HepG2 (cell line): ENCODE measurements around the gene TRAPPC3. TPM values are rescaled to one million over a fixed set of nuclear protein-coding genes. Genes with fewer than 3 reads are reported as not detected.

Source experiments
- ATAC-seq: fragments of 200-7000 bp; cut with Tn5 transposase; 3 replicates; pipeline ENCODE4 v1.9.1; 2020; ENCODE audit warnings: mild to moderate bottlenecking, moderate library complexity
- BruUV-seq: library from RNA; stranded (reverse); fragments of 400-500 nt; replicated peaks from 2 replicates; lab custom pipeline; 2021; lab: Mats Ljungman, UMichigan
- CTCF ChIA-PET: fragments of 300-600 bp; formaldehyde crosslinking; extraction: SDS; loops from one replicate; lab custom pipeline; 2021; ENCODE audit warnings: low total read pairs, inconsistent platforms, low intra/inter-chr PET ratio; lab: Yijun Ruan, JAX
- POLR2A ChIA-PET: fragments of 350-600 bp; sonication (Branson Sonifier 250); formaldehyde crosslinking; loops from one replicate; lab custom pipeline; 2020; ENCODE audit warnings: antibody characterized with exemption, inconsistent platforms; lab: Yijun Ruan, JAX
- DNase-seq: peaks from one replicate; pipeline ENCODE4 v3.0.0-alpha.2; 2015; ENCODE audit warnings: low spot score
- FAIRE-seq: peaks from 3 replicates; lab custom pipeline; 2011; peaks lifted over from hg19 to GRCh38; lab: Jason Lieb, UNC
- H2AFZ ChIP-seq: one replicate; pipeline ENCODE4 v1.6.1; 2011; ENCODE audit warnings: low read length, inconsistent platforms
- H3K27ac ChIP-seq: fragments of 300-600 bp; 3 replicates; pipeline ENCODE4 v1.8.0; 2011; ENCODE audit warnings: mixed run types, mild to moderate bottlenecking, mixed read lengths, low read length, inconsistent platforms; ENCODE audit not compliant: insufficient read depth; ENCODE audit errors: extremely low read length
- H3K27me3 ChIP-seq, 2 experiments: fragments of 200-600 bp in 1 of 2; 2 replicates in 1 of 2; 3 replicates in 1 of 2; pipeline versions ENCODE4 v1.6.0 to v1.8.0; 2011; ENCODE audit warnings: low read length in 2 of 2, mild to moderate bottlenecking in 2 of 2, moderate library complexity in 2 of 2, inconsistent platforms in 1 of 2; ENCODE audit not compliant: insufficient read depth in 2 of 2, control insufficient read depth in 1 of 2
- H3K36me3 ChIP-seq, 2 experiments: fragments of 200-600 bp in 1 of 2; replicated peaks in 1 of 2; 2 replicates in 1 of 2; 3 replicates in 1 of 2; pipeline versions ENCODE4 v1.5.1 to v1.8.0; 2011; ENCODE audit warnings: low read length in 2 of 2, inconsistent platforms in 1 of 2; ENCODE audit not compliant: insufficient read depth in 2 of 2, control insufficient read depth in 1 of 2
- H3K4me1 ChIP-seq: 2 replicates; pipeline ENCODE4 v1.5.1; 2012; ENCODE audit warnings: low read length, inconsistent platforms; ENCODE audit not compliant: insufficient read depth
- H3K4me2 ChIP-seq: 2 replicates; pipeline ENCODE4 v1.6.0; 2011; ENCODE audit warnings: low read depth, low read length, inconsistent platforms
- H3K4me3 ChIP-seq, 3 experiments: fragments of 200-600 bp in 1 of 3; sonication (generic), shearing (Covaris generic) in 1 of 3; replicated peaks in 1 of 3; 2 replicates each; pipeline ENCODE4 v1.5.1; 2011 to 2016; ENCODE audit warnings: low read length in 3 of 3, inconsistent platforms in 2 of 3, low read depth in 2 of 3, mild to moderate bottlenecking in 2 of 3, control low read depth in 1 of 3, mixed read lengths in 1 of 3; ENCODE audit not compliant: insufficient read depth in 1 of 3
- H3K79me2 ChIP-seq: one replicate; pipeline ENCODE4 v1.6.1; 2011; ENCODE audit warnings: low read length, inconsistent platforms; ENCODE audit not compliant: insufficient read depth
- H3K9ac ChIP-seq: 2 replicates; pipeline ENCODE4 v1.6.0; 2011; ENCODE audit warnings: mild to moderate bottlenecking, low read depth, low read length, inconsistent platforms; ENCODE audit not compliant: insufficient read depth
- H3K9me3 ChIP-seq: 2 replicates; pipeline ENCODE4 v1.5.1; 2012; ENCODE audit warnings: mild to moderate bottlenecking, low read length
- H4K20me1 ChIP-seq: 2 replicates; pipeline ENCODE4 v1.6.0; 2011; ENCODE audit warnings: inconsistent platforms, mild to moderate bottlenecking, low read length, moderate library complexity; ENCODE audit not compliant: insufficient read depth
- ARID2 ChIP-seq: sonication (generic); formaldehyde crosslinking; IDR thresholded peaks from 2 replicates; pipeline ENCODE4 v1.8.1; 2022; ENCODE audit warnings: mild to moderate bottlenecking, missing genetic modification reagents, borderline replicate concordance
- ATF4 ChIP-seq, 2 experiments: fragments of 450-650 bp in 1 of 2; sonication (generic) in 1 of 2; formaldehyde crosslinking; IDR thresholded peaks; 2 replicates each; pipeline versions ENCODE4 v1.5.0 to v1.8.0; 2020 to 2022; ENCODE audit warnings: mild to moderate bottlenecking in 1 of 2, missing genetic modification reagents in 1 of 2
- CHCHD3 ChIP-seq: sonication (generic); formaldehyde crosslinking; IDR thresholded peaks from 2 replicates; pipeline ENCODE4 v1.8.0; 2022; ENCODE audit warnings: mild to moderate bottlenecking, missing genetic modification reagents, moderate library complexity
- MED8 ChIP-seq: sonication (generic); formaldehyde crosslinking; IDR thresholded peaks from 2 replicates; pipeline ENCODE4 v1.8.1; 2023; ENCODE audit warnings: mild to moderate bottlenecking, missing genetic modification reagents; ENCODE audit not compliant: insufficient replicate concordance
- RARG ChIP-seq: sonication (generic); formaldehyde crosslinking; IDR thresholded peaks from 2 replicates; pipeline ENCODE4 v1.4.0; 2020; ENCODE audit warnings: low read depth, mild to moderate bottlenecking, missing genetic modification reagents
- SNRNP70 ChIP-seq: fragments of 200-400 bp; formaldehyde crosslinking; IDR thresholded peaks from 2 replicates; pipeline ENCODE4 v1.6.1; 2017; ENCODE audit warnings: mild to moderate bottlenecking, low read depth, low read length, moderate library complexity
- YEATS2 ChIP-seq: sonication (generic); formaldehyde crosslinking; IDR thresholded peaks from 2 replicates; pipeline ENCODE4 v1.4.0; 2020; ENCODE audit warnings: missing genetic modification reagents, borderline replicate concordance
- ZFP91 ChIP-seq: sonication (generic); formaldehyde crosslinking; IDR thresholded peaks from 2 replicates; pipeline ENCODE4 v1.9.0; 2022; ENCODE audit warnings: missing genetic modification reagents, mild to moderate bottlenecking, borderline replicate concordance
- ZNF326 ChIP-seq: sonication (generic); formaldehyde crosslinking; IDR thresholded peaks from 2 replicates; pipeline ENCODE4 v1.4.0; 2020; ENCODE audit warnings: missing genetic modification reagents, borderline replicate concordance
- ZNF543 ChIP-seq: sonication (generic); formaldehyde crosslinking; IDR thresholded peaks from 2 replicates; pipeline ENCODE4 v1.4.0; 2020; ENCODE audit warnings: mild to moderate bottlenecking, missing genetic modification reagents
- ZNF781 ChIP-seq: sonication (generic); formaldehyde crosslinking; IDR thresholded peaks from 2 replicates; pipeline ENCODE4 v1.5.1; 2020; ENCODE audit warnings: borderline replicate concordance, mild to moderate bottlenecking, missing genetic modification reagents; ENCODE audit errors: not compliant biosample characterization
- whole genome bisulfite sequencing: methylation state at CpG from one replicate; pipeline ENCODE4 v1.1.6; 2017; ENCODE audit warnings: low lambda C conversion rate; 5-methylcytosine and 5-hydroxymethylcytosine counted together
- in situ Hi-C: cut with HindIII; loops from 2 replicates; pipeline ENCODE4 v1.10.0; 2017; ENCODE audit warnings: low pct_unique_long_range_greater_than_20kb; ENCODE audit not compliant: extremely low pct_ligation_motif_present
- intact Hi-C: fragments of 100-400 bp; cut with micrococcal nuclease; formaldehyde crosslinking; loops from one replicate; pipeline ENCODE4 v1.10.0; 2022; ENCODE audit not compliant: unreplicated experiment
- polyA plus RNA-seq, 8 experiments: library from polyadenylated mRNA; depleted of rRNA in 3 of 8; stranded (reverse) in 7 of 8; unstranded in 1 of 8; fragments of >200 nt; fragmentation: Illumina TruSeq in 4 of 8; extraction: Trizol in 4 of 8; gene quantifications; 2 replicates each; pipeline versions ENCODE4 v1.2.1 to v1.2.3, GENCODE V29; 2011 to 2016; ENCODE audit warnings: low read depth in 4 of 8, missing spikeins in 1 of 8, mixed read lengths in 1 of 8; ENCODE audit not compliant: insufficient read depth in 1 of 8
- total RNA-seq, 5 experiments: library from RNA; depleted of rRNA; stranded (reverse); fragments of >200 nt; fragmentation: Illumina TruSeq; extraction: Trizol; gene quantifications; 2 replicates each; pipeline ENCODE4 v1.2.3, GENCODE V29; 2016; ENCODE audit warnings: low read depth in 1 of 5
- TF ChIP-seq, protein P1 (sequence below): sonication (generic); formaldehyde crosslinking; IDR thresholded peaks from 2 replicates; pipeline ENCODE4 v1.8.0; 2022; ENCODE audit warnings: mild to moderate bottlenecking, missing genetic modification reagents, moderate library complexity

The TRAPPC3 gene
- total and polyA plus RNA-seq, 2 of the 13 experiments (the other 11 are each of a cell fraction or from before 2014, with no cell fraction given) = 53.7 to 62.4 TPM

- intact Hi-C loops (no loop called here), in situ Hi-C loops (no loop called here)
- ATAC-seq = no peak
- Histone ChIP-seq H3K27me3 (no peaks in the 10 kb centered on the region), H3K79me2 (no peaks in the 10 kb centered on the region), H3K36me3 (no peaks in the 10 kb centered on the region; a peak in 1 of 5 replicates), H4K20me1 (no peaks in the 10 kb centered on the region)
- POLR2A ChIA-PET = no interaction called here
- no peak for TF ChIP-seq YEATS2 (CRISPR knock-in tag)
- TF ChIP-seq, all 625 proteins: peak for 0
- Histone ChIP-seq H3K4me1 (peaks cover 19% of the 10 kb centered on the region), H3K4me3 (no peak overlapping the region), H2AFZ (no peak overlapping the region), H3K9me3 (no peaks in the 10 kb centered on the region), H3K9ac (no peak overlapping the region), H3K27ac (no peak overlapping the region), H3K4me2 (no peak overlapping the region)
- CTCF ChIA-PET = no interaction called here
- BruUV-seq = no TSS peak
- DNase-seq (no peak), FAIRE-seq (no peak)
Measured at GRCh38 chr1:36163426-36163825, 14.1 kb upstream of the TRAPPC3 start.

DNA sequence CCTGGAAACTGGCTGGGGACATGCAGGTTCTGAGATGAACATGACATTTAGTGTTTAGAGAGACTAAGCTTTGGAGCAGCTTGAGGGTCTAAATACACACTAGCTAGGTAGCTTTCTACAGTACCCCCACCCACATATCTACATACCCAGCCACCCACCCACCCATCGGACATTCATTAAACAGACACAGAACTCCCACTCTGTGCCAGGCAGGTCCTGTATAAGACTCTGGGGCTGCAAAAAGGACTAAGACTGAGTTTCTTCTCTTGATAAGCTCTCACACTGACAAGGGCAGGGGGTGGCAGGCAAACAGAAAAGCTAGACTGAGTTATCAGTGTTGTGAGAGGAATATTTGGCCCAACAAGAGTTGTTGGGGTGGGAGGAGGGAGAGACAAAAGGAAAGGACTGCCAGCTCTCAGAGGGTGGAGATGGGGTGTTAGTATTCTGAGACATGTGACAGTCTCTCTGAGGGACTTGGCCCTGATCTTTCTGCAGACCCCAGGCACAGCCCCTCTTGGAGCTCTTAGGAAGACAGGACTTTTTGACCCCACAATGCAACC lies 13.5 kb upstream of the TRAPPC3 start:
- intact Hi-C loops (no loop called here), in situ Hi-C loops (no loop called here)
- DNase-seq = no peak
- no peaks in the 10 kb centered on the region; a peak in 1 of 5 replicates for H3K36me3 ChIP-seq
- BruUV-seq = no TSS peak
- ChIA-PET POLR2A (no interaction called here), CTCF (no interaction called here)
- H3K79me2 ChIP-seq = peaks cover under 1% of the 10 kb centered on the region
- no peaks in the 10 kb centered on the region for H3K27me3 ChIP-seq
- H3K27ac ChIP-seq = no peak overlapping the region
- H3K9me3 ChIP-seq = no peaks in the 10 kb centered on the region
- H4K20me1 ChIP-seq = no peaks in the 10 kb centered on the region
- WGBS = 100% methylated on average over 1 of the region's 1 CpG
- no peak for FAIRE-seq
- no peak for ATAC-seq
- peaks cover 25% of the 10 kb centered on the region for H3K4me1 ChIP-seq
- no peak overlapping the region for H3K9ac ChIP-seq
- H3K4me2 ChIP-seq = no peak overlapping the region
- H3K4me3 ChIP-seq = no peak overlapping the region
- no peak overlapping the region for H2AFZ ChIP-seq
- TF ChIP-seq MED8 (CRISPR knock-in tag) (no peak), ARID2 (CRISPR knock-in tag) (no peak), ZFP91 (CRISPR knock-in tag) (no peak), CHCHD3 (CRISPR knock-in tag) (no peak), SNRNP70 (no peak), ZNF543 (CRISPR knock-in tag) (no peak), ZNF326 (CRISPR knock-in tag) (no peak), ATF4 (CRISPR knock-in tag; IDR thresholded peaks at IDR 0.05) (no peak), ZNF781 (no peak), RARG (CRISPR knock-in tag) (no peak)
- TF ChIP-seq, protein P1, sequence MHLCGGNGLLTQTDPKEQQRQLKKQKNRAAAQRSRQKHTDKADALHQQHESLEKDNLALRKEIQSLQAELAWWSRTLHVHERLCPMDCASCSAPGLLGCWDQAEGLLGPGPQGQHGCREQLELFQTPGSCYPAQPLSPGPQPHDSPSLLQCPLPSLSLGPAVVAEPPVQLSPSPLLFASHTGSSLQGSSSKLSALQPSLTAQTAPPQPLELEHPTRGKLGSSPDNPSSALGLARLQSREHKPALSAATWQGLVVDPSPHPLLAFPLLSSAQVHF (CRISPR knock-in tag) = no peak
